G401 (cell line): ENCODE data around the gene RTP5. TPM values are rescaled to one million over a fixed set of nuclear protein-coding genes. Genes with fewer than 3 reads are reported as not detected.
"Not testable (repeated sequence)": the region's sequence is repeated elsewhere in the genome, so short reads cannot be mapped to it uniquely, and the experiment has no call there.

Experiments
- DNase-seq: peaks from one replicate; pipeline ENCODE4 v3.0.0-alpha.2; 2015; ENCODE audit warnings: low spot score
- in situ Hi-C: cut with HindIII; loops from 2 replicates; pipeline ENCODE4 v1.10.0; 2016; ENCODE audit warnings: low sequenced_read_pairs, mixed read lengths
- total RNA-seq: library from RNA; depleted of rRNA; stranded (reverse); fragments of >200 nt; shearing (Covaris generic); gene quantifications from 2 replicates; pipeline ENCODE4 v1.2.3, GENCODE V29; 2014

The RTP5 gene
- total RNA-seq, 1 experiment from 2014 or later: not detected

DNA sequence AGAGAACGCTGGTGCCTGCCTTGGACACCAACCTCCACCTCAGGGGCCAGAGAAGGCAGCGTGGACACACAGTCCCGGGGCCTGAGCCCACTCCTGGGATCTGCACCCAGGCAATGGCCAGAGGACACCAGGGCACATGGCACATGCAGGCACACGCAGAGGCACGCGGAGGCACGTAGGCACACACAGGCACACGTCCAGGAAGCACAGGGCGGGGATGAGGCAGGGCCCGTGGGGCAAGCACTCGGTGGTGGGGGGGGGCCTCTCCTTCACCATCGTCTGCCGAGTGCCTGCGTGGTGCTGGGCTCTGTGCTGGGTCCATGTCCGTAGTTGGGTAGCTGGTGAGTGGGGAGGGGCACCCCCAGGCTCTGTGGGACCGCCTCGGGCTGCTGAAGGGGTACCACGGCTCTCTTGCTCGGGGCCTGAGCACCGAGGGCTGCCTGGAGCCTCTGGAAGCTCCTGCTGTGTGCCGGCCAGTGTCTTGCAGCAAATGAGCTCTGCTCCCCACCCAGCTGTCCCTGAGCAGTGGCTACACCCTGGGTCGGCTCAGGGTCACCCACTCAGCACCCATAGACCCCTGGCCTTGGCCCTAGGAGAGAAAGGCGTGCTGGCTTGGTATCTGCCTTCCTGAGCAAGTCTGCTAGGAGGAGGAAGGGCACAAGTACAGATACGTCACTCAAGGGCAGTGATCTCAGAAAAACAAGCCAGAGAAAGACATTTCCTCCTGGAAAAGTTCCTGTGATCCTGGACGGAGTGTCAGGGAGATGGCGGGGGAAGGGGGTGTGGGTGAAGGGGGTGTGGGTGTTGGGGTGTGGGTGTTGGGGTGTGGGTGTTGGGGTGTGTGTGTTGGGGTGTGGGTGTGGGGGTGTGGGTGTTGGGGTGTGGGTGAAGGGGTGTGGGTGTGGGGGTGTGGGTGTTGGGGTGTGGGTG lies 26.4 kb downstream of the RTP5 start:
- in situ Hi-C loops: no loop called here
- DNase-seq: peak; percentile 38

- DNase-seq: no peak
- in situ Hi-C loops: no loop called here
Observed at GRCh38 chr2:241896746-241897201, 27.2 kb downstream of the RTP5 start.

GRCh38 chr2:241897231-241897916 lies 27.8 kb downstream of the RTP5 start:
- in situ Hi-C loops: no loop called here
- no peak for DNase-seq

DNA sequence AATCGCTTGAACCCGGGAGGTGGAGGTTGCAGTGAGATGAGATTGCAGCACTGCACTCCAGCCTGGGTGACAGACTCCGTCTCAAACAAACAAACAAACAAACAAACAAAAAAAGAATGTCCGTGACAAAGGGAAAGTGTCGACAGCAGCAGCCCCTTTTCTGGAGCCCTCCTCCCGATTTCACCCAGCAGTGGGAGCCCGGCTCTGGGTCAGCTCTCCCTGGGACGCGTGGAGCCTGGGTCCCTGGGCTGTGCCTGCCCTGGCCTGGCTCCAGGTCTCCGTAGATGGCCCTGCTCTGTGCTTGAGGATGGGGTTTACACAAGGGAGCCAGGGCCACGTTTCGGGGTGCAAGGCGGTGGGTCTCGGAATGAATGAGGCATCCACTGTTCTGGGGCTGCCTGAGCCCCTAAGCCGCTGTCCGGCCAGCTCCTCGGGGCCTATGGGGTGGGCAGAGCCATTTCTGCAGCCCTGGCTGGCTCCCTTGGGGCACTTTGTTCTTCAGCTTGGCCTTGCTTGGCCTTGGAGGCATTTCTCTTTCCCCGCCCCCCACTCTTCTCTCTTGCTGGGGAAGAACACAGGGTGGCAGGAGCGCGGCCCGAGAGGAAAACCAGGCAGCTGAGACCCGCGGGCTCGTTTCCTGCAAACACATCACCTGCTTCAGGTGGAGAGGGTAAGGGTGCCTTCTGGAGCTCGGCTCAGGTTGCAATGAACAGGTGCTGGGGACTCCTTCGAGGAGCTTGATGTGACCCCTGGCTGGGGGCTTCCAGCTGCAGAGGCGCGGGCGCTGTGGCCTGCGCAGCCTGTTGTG lies 29.1 kb downstream of the RTP5 start:
- in situ Hi-C loops: no loop called here
- DNase-seq: no peak

DNA sequence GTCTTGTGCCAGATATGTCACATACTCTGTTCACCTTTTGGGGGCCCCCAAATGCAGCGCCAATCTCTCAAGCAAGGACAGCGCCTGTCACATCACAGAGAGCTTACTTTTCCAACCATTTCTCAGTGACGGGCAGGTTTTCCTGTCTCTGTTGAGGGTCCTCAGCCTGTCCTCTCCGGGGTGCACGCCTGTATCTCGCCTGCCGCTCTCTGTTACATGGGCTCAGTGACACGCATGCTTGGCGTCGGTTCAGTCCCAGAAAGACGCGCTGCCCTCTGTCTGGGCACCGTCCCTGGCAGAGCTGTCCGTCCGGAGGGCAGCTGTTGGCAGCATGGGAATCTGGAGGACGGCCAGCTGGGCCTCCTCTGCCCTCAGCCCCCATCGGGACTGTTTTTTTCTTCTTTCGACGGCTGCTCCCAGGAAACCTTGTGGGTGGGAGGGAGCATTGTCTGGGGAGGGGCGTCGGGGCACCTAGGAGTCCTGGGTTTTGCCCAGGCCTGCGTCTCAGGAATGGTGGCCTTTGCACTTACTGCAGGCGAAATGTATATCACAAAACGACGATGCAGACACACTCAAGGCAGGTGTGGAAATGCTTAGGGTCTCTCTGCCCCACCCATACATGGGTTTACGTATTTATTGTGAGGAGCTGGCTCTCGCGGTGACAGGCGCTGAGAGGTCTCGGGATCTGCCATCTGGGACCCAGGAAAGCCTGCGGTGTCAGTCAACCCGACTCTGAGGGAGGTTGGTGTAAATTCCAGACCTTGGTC lies 30.9 kb downstream of the RTP5 start:
- DNase-seq: no peak
- in situ Hi-C loops: no loop called here

- in situ Hi-C loops: no loop called here
- no peak for DNase-seq
Observed at GRCh38 chr2:241901018-241901380, 31.5 kb downstream of the RTP5 start.

DNA sequence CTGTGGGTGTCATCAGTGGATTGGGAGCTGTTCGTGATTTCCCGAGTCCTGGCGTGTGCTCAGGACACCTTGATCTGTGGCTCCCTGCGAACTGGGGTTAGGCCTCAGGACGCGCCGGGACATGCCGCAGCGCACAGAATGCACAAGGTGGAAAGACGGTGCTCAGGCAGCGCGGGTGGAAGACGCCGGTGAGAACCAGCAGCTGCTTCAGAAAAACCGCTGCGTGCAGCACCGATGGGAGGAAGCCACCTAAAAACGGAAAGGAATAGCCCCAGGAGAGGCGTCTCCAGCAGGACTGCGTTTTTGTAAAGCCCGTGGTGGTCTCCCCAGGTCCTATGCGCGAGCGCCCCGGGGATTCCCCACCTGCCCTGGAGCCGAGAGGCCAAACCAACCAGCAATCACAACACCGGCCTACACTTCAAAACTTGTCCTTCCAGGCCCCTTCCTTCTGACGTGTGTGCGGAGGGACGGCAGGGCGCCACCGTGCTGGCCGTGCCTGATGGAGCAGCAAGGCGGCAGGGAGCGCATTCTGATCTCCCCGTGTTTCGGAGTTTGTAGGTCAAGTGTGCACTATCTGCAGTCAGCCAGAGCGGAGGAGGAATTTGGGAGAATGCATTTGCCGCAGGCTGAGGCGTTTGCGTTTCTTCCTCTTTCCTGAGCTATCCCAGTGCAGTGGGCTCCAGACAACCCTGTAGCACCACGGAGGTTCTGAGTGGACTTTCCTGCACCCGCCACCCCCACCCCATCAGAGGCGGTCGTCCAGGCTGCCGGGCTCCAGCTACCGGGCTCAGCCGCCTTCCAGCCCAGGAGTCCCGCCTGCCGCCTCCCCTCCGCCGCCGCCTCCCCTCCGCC lies 32.2 kb downstream of the RTP5 start:
- in situ Hi-C loops: no loop called here
- DNase-seq: peak; percentile 68

- peak; percentile 46 for DNase-seq
- in situ Hi-C loops: no loop called here
Observed at GRCh38 chr2:241902357-241902991, 32.9 kb downstream of the RTP5 start.

DNA sequence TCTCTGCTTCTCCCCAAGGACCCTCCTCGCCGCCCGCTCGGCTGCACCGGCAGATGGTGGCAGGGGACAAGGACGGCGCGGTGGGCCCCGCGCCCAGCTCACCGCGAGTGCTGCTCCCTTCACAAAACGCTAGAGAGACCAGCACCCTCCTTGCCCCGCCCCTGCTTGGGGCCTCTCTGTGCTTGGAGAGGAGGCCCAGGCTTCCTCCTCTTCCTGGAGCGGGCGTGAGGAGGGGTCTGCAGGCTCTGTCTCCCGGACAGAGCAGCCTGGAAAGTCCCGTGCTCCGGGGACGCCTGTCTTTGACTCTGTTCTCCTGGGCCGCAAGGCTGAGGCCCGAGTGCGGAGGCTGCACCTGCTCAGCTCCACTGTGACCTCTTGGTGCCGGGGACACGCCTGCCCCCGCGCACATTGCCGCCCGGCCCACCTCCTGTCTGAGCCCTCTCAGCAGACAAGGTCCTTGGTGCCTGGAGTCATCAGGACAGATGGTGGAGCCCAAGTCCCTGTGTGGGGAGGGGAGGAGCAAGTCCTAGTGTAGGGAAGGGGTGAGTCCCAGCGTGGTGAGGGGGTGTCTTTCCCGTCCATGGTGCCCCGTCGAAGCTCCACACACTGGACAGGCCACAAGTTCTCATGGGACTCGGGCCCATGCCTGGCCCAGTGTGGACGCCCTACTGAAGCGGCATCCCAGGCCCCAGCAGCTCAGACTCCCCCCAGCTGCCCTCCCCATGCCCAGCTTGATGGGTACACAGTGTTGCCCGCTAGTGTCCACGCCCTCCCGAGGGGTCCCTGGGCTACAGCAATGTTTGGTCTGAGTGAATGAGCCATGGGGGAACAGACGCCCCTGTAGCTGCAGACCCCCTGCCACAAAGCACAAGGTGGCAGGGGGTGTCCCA lies 33.8 kb downstream of the RTP5 start:
- no peak for DNase-seq
- in situ Hi-C loops: no loop called here

- no peak for DNase-seq
Observed at GRCh38 chr2:241904011-241904718, 34.6 kb downstream of the RTP5 start.

DNA sequence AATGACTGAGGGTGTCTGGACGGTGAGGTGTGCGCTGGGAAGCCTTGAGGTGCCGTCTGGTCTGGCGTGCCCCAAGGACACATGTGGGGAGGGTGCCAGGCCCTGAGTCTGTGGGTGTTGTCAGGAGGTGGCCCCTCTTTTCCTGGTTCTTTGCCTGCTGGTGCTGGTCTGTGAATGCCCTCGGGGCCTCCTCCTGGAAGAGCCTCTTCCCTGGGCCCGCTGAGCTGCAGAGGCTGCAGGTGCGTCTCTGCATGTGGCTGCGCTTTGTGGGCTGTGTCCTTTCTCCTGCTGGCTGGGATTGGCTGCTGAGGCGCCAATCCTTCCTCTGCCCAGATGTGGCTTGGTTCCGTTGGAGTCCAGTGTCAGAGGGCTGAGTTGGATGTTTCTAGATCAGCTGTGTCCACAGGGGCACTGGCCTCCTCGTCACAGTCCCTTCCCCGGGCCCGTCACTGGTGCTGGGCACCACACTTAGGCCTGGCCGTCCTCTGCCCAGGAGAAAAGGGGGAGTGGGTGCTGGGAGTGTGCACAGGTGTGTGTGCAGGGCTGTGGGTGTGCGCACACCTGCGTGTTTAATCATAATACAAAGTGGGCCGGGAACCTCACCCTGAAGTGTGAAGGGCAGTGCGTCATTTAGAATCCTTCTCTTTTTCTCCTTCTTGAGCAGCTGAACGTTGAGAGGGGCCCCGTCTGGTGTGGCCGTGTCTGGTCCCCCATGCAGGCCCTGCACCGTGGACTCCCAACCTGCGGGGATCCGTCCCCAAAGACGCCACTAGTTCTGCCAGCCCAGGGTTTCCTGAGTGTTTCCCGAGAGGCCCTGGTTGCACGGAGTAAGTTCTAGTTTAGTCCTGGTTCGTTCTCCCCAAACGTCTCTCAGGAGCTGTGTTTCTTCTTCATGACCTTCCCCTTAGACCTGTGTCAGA lies 35.5 kb downstream of the RTP5 start:
- DNase-seq: no peak
- in situ Hi-C loops: no loop called here

More at GRCh38 chr2:241904011-241904718, 34.6 kb downstream of the RTP5 start:
- in situ Hi-C loops: no loop called here

GRCh38 chr2:241905716-241906377 lies 36.3 kb downstream of the RTP5 start:
- DNase-seq: no peak
- in situ Hi-C loops: no loop called here

DNA sequence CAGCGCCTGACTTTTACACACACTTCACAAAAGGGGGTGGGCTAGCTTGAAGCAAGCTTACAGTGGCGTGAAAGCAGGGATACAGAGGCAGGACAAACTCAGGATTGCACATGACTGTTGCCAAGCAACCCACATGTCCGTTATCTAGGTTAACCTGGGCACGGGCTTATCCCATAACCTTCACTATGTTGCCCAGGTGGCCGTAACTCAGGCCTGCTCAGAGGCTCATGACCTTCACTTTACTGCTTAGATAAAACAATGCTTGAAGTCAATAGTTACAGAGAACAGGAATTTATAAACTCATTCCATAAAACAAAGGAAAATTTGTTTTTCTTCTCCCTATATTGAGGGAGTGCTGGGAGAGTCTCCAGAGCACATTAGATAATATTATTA lies 36.8 kb downstream of the RTP5 start:
- DNase-seq: not testable (repeated sequence)

GRCh38 chr2:241906826-241907570 lies 37.5 kb downstream of the RTP5 start:
- DNase-seq: no peak
- in situ Hi-C loops: no loop called here

More for the DNA sequence above, 36.8 kb downstream of the RTP5 start:
- in situ Hi-C loops: not testable (repeated sequence)
